Activated CD8-positive, alpha-beta memory T cell treated with anti-CD3 and anti-CD28 coated beads, Interleukin-2, amount 10 ng/mL, durations not matched to agents 7 days and 5 days (primary cell): ENCODE results near the gene HIVEP1. TPM values are rescaled to one million over a fixed set of nuclear protein-coding genes. Genes with fewer than 3 reads are reported as not detected.

Source experiments
- ATAC-seq: fragments of 150-1000 bp; cut with Tn5 transposase; one replicate; pipeline ENCODE4 v1.10.0; 2021; ENCODE audit warnings: moderate library complexity
- CTCF ChIA-PET: fragments of 350-600 bp; sonication (Branson Sonifier 250); formaldehyde crosslinking; loops from one replicate; lab custom pipeline; 2021; ENCODE audit warnings: antibody characterized with exemption; lab: Charles Lee
- DNase-seq: peaks from one replicate; pipeline ENCODE4 v3.0.0-alpha.2; 2020
- H3K27ac Mint-ChIP-seq: one replicate; pipeline ENCODE4 v1.8.0; 2021; ENCODE audit warnings: mild to moderate bottlenecking, mixed read lengths
- H3K27me3 Mint-ChIP-seq: one replicate; pipeline ENCODE4 v1.8.0; 2021; ENCODE audit warnings: mixed read lengths
- H3K36me3 Mint-ChIP-seq: one replicate; pipeline ENCODE4 v1.8.0; 2021; ENCODE audit warnings: mild to moderate bottlenecking, mixed read lengths
- H3K4me1 Mint-ChIP-seq: one replicate; pipeline ENCODE4 v1.8.0; 2021; ENCODE audit warnings: mixed read lengths
- H3K4me3 Mint-ChIP-seq: one replicate; pipeline ENCODE4 v1.8.0; 2021; ENCODE audit warnings: mild to moderate bottlenecking, moderate library complexity, mixed read lengths
- H3K9me3 Mint-ChIP-seq: one replicate; pipeline ENCODE4 v1.8.0; 2022; ENCODE audit warnings: low read depth, mixed read lengths
- total RNA-seq, 2 experiments: library from RNA; stranded (reverse); gene quantifications; one replicate each; pipeline ENCODE4 v1.2.3, GENCODE V29; 2021

The HIVEP1 gene
- total RNA-seq, 2 experiments from 2014 or later, result 31.1 to 42.0 TPM

DNA sequence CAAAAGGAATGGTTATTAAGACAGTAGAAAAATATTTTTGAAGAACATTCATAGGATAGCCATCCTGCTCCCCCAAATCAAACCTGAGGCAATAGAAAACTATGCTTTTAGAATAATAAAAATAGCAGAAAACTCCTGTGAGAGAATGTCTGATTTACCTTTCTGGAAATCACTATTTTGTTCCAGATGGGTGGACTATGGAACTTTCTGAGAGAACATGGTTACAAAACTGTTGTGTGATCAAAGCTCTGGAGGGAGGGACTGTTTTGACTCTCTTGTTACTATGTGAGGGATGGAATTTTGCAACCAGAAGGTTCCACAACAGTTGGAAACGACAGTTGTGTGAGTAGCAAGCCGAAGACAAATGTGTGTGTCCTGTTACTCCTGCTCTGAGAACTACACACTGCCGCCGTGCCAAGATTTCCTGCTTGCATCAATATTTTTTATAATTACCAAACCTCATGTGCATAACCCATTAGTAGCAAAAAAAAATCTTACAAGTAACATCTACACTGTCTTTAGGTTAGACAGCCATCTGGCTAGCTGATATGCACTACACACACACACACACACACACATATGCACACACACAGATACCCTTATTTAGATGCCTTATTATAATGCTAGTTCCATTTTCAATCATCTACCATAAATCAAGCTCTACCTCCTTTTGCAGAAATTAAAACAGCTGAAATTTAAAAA lies 11.0 kb upstream of the HIVEP1 start:
- no peaks in the 10 kb centered on the region for H3K9me3 Mint-ChIP-seq
- CTCF ChIA-PET, result no interaction called here
- no peak overlapping the region for H3K4me3 Mint-ChIP-seq
- H3K27ac Mint-ChIP-seq, result no peak overlapping the region
- H3K27me3 Mint-ChIP-seq, result peaks cover 8% of the 10 kb centered on the region
- no peak for DNase-seq
- H3K4me1 Mint-ChIP-seq, result no peaks in the 10 kb centered on the region
- no peak for ATAC-seq
- H3K36me3 Mint-ChIP-seq, result no peaks in the 10 kb centered on the region

GRCh38 chr6:12001706-12002435 lies 10.2 kb upstream of the HIVEP1 start:
- CTCF ChIA-PET, result no interaction called here
- H3K9me3 Mint-ChIP-seq, result no peaks in the 10 kb centered on the region
- ATAC-seq (no peak), DNase-seq (no peak)
- H3K4me1 Mint-ChIP-seq, result no peaks in the 10 kb centered on the region
- H3K27ac Mint-ChIP-seq, result no peak overlapping the region
- H3K4me3 Mint-ChIP-seq, result no peak overlapping the region
- no peaks in the 10 kb centered on the region for H3K36me3 Mint-ChIP-seq
- peaks cover 8% of the 10 kb centered on the region for H3K27me3 Mint-ChIP-seq

GRCh38 chr6:12007473-12007872 lies 4.6 kb upstream of the HIVEP1 start:
- H3K36me3 Mint-ChIP-seq, result no peaks in the 10 kb centered on the region

DNA sequence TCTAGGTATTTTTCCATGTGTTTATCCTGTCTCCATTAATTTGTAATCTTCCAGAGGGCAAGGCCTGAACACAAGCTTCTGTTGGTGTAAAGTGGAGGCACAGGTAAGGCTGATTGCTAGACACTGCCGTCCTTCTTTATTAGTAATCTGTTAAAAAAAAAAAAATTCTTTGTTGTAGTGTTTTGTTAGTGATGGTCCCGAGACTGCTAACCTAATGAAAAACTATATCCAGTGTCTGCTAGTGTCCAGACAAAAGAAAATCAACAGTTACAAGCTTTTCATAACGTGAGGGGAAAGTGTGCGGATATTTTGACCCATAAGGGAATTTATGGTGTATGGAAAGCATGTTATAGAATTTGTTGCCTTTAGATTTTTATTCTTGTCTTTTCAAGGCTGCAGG lies 4.2 kb upstream of the HIVEP1 start:
- CTCF ChIA-PET, result no interaction called here
- Mint-ChIP-seq H3K9me3 (no peaks in the 10 kb centered on the region), H3K36me3 (no peaks in the 10 kb centered on the region), H3K27ac (peak overlapping the region; percentile 99), H3K27me3 (no peaks in the 10 kb centered on the region), H3K4me3 (peak overlapping the region; percentile 88), H3K4me1 (peaks cover 19% of the 10 kb centered on the region)
- ATAC-seq, result no peak
- no peak for DNase-seq

More at GRCh38 chr6:12007473-12007872, 4.6 kb upstream of the HIVEP1 start:
- DNase-seq, result no peak
- Mint-ChIP-seq H3K9me3 (no peaks in the 10 kb centered on the region), H3K27ac (no peak overlapping the region), H3K4me3 (no peak overlapping the region), H3K4me1 (peaks cover 19% of the 10 kb centered on the region), H3K27me3 (no peaks in the 10 kb centered on the region)
- CTCF ChIA-PET, result interaction anchor here (1.0 kb wide), 1 partner anchor 32 kb away, joined by 3 read pairs; no protein-coding TSS in a partner anchor
- ATAC-seq, result no peak

GRCh38 chr6:12008366-12009179 lies 3.5 kb upstream of the HIVEP1 start:
- Mint-ChIP-seq H3K36me3 (peaks cover 1% of the 10 kb centered on the region), H3K9me3 (no peaks in the 10 kb centered on the region), H3K27ac (peak overlapping the region; percentile 99), H3K4me1 (peaks cover 24% of the 10 kb centered on the region), H3K4me3 (peak overlapping the region; percentile 88), H3K27me3 (no peaks in the 10 kb centered on the region)
- CTCF ChIA-PET, result no interaction called here
- ATAC-seq (peak; percentile 35), DNase-seq (peak; percentile 88)

DNA sequence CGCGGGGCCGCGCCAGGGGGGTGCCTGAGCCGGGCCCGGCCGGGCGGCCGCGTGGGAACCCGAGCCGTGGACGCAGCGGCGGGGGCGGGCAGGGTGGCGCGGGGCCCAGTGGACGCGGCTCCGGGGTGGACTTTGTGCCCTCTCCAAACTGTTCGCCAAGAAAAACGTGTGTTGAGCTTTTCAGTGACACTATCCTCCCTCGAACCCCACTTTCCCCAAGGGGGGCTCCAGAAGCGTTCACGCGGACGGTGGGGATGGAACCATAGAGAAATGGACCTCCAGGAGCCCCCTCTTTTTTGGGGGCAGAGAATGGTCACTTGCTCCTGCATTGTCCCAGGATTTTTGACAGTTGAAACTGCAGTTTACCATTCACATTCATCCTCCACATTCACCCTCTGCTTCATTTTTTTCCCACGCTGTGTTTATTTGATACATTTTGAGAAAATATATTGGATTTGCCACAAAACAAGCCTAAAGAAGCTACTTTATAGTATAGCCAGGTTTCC lies 2.9 kb upstream of the HIVEP1 start:
- H3K36me3 Mint-ChIP-seq, result peaks cover 6% of the 10 kb centered on the region

DNA sequence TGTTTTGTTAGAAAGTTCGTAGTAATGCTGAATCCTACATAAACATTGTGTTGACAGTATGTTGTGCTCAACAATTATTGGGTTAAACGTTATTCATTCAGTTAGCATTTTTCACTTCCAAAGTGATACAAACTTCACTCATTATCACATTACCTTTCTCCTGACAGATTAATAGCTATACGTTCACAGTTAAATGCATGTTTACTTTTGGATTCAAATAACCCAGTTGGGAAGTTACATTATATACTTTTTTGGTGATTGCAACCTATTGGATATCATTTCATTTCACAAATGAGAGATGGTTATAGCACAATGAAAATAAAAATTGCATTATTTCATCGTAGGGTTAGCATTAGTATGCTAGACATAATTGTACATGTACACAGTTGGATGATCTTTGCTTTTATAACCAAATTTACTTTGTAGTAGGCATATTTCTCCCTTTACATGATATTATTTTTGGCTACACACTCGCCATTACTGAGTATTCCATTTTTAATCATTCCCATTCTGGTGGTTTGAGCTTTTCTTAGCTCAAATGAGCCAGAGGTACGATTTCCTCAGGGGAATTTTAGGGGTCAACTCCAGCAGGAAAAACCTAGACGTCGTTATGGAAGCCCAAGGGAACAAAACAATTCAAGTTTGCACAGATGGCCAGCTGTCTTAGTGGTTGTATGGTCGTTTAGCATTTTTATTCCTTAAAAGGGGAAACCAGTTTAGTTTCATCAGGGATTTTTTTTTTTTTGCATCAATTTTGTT lies 2.1 kb upstream of the HIVEP1 start:
- Mint-ChIP-seq H3K36me3 (peaks cover 14% of the 10 kb centered on the region), H3K27ac (peak overlapping the region; percentile 99), H3K4me3 (peak overlapping the region; percentile 88), H3K9me3 (peaks cover 4% of the 10 kb centered on the region), H3K27me3 (no peaks in the 10 kb centered on the region), H3K4me1 (peaks cover 35% of the 10 kb centered on the region)
- no peak for DNase-seq
- CTCF ChIA-PET, result no interaction called here
- ATAC-seq, result no peak

More for the DNA sequence above, 2.9 kb upstream of the HIVEP1 start:
- CTCF ChIA-PET, result no interaction called here
- H3K4me3 Mint-ChIP-seq, result peak overlapping the region; percentile 88
- peak overlapping the region; percentile 99 for H3K27ac Mint-ChIP-seq
- DNase-seq, result no peak
- no peak for ATAC-seq
- H3K4me1 Mint-ChIP-seq, result peaks cover 27% of the 10 kb centered on the region
- H3K9me3 Mint-ChIP-seq, result no peaks in the 10 kb centered on the region
- H3K27me3 Mint-ChIP-seq, result no peaks in the 10 kb centered on the region

DNA sequence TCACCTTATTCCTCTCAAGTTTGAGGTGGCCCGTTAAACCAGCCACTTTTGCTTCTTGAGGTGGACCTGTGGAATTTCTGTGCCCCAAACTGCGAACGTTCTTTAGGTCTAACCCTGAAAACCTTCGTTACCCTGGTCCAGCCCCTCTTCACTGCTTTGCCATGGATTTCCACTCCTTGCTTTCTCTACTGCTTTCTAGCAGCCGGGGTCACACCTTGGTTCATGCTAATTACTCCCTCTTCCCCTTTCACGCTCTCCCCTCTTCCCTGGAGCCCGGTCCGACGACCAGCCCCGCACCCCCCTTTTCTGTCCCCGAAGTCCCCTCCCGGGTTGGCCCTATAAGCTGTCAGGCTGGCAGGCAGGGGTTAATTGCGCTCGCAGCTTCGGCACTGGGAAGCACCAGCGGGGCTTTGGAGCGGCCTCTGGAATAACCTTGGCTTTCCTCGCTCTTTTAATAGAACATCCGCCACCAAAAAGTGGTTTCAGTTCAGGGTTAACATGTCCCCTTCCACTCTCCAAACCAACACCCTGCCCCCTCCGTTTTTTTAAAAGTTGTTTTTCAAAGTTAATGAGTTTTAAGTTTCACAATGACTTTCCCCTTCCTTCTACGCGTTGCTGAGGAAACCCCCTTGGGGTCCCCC lies 1.4 kb upstream of the HIVEP1 start:
- Mint-ChIP-seq H3K4me1 (peaks cover 39% of the 10 kb centered on the region), H3K27me3 (no peaks in the 10 kb centered on the region), H3K9me3 (peaks cover 4% of the 10 kb centered on the region), H3K27ac (peak overlapping the region; percentile 99), H3K4me3 (peak overlapping the region; percentile 88), H3K36me3 (peaks cover 21% of the 10 kb centered on the region)
- CTCF ChIA-PET, result no interaction called here
- ATAC-seq (peak; percentile 35), DNase-seq (no peak)

DNA sequence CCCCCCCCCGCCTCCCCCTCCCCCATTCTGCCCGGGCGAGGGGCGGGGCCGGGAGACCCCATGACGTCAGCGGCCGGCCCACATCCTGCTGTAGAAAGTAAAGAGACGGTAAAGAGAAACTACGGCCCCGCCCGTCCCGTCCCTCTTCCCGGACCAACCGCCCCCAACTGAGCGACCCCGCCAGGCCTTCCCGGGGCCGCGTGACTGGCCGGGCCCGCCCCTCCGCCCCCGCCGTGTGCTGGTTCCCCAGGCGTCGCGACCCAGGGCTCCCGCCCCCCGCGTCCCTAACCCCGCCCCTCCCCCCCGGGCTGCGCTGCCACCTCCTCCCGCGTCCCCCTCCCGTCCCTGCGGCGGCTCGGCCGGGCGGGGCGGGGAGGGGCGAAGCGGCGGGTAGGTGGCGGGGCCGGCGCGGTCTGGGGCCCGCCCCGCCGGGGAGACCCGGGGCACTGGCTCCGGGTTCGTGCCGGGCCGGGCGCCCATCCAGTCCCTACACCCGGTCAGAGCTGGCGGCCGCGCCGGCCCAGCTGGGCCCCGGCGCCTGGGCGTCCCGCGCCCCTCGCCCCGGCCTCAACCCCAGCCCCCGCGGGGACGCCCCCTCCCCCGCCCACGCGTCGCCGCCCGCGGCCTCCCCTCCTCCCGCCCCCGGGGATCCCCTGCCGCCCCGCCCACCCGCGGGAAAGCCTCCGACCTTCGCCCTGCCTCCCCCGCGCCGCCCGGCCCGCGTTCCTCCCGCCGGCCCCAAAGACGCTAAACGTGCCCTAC lies 655 bp upstream of the HIVEP1 start:
- H3K27ac Mint-ChIP-seq, result peak overlapping the region; percentile 99
- peaks cover 4% of the 10 kb centered on the region for H3K9me3 Mint-ChIP-seq
- CTCF ChIA-PET, result no interaction called here
- no peaks in the 10 kb centered on the region for H3K27me3 Mint-ChIP-seq
- ATAC-seq (peak; percentile 79), DNase-seq (peak; percentile 98)
- H3K4me1 Mint-ChIP-seq, result peaks cover 42% of the 10 kb centered on the region
- H3K4me3 Mint-ChIP-seq, result peak overlapping the region; percentile 88
- peaks cover 28% of the 10 kb centered on the region for H3K36me3 Mint-ChIP-seq

- DNase-seq (peak; percentile 77), ATAC-seq (no peak)
- CTCF ChIA-PET, result interaction anchor here (1.0 to 1.8 kb wide), 3 partner anchors 22 to 46 kb away, joined by 3 to 5 read pairs (median 3); no protein-coding TSS in a partner anchor
- Mint-ChIP-seq H3K4me3 (peak overlapping the region; percentile 80), H3K9me3 (peaks cover 4% of the 10 kb centered on the region), H3K4me1 (peaks cover 46% of the 10 kb centered on the region), H3K27ac (peak overlapping the region; percentile 86), H3K27me3 (no peaks in the 10 kb centered on the region), H3K36me3 (peaks cover 41% of the 10 kb centered on the region)
Observed at GRCh38 chr6:12012558-12013306, 620 bp downstream of the HIVEP1 start.

GRCh38 chr6:12013307-12013719 lies 1.2 kb downstream of the HIVEP1 start:
- DNase-seq (no peak), ATAC-seq (no peak)
- Mint-ChIP-seq H3K4me1 (peaks cover 42% of the 10 kb centered on the region), H3K4me3 (peak overlapping the region; percentile 80), H3K27me3 (no peaks in the 10 kb centered on the region), H3K36me3 (peaks cover 43% of the 10 kb centered on the region), H3K27ac (peak overlapping the region; percentile 86), H3K9me3 (peaks cover 4% of the 10 kb centered on the region)
- CTCF ChIA-PET, result interaction anchor here (1.0 to 1.8 kb wide), 4 partner anchors 18 to 45 kb away, joined by 3 to 5 read pairs (median 4); no protein-coding TSS in a partner anchor
